MCF 10A (cell line): ENCODE data around the gene WDR5. TPM values are rescaled to one million over a fixed set of nuclear protein-coding genes. Genes with fewer than 3 reads are reported as not detected.

ENCODE experiments used
- BruUV-seq: library from RNA; stranded (reverse); fragments of 400-500 nt; replicated peaks from 2 replicates; lab custom pipeline; 2021; lab: Mats Ljungman, UMichigan
- CTCF ChIA-PET: fragments of 300-600 bp; sonication (Branson Sonifier 250); formaldehyde crosslinking; extraction: SDS; loops from one replicate; lab custom pipeline; 2021; ENCODE audit warnings: antibody characterized with exemption, inconsistent platforms; lab: Yijun Ruan, JAX
- POLR2A ChIA-PET: fragments of 300-600, 350-650 bp; sonication (Branson Sonifier 250); formaldehyde crosslinking; extraction: SDS; loops from one replicate; lab custom pipeline; 2020; ENCODE audit warnings: antibody characterized with exemption, inconsistent platforms; lab: Yijun Ruan, JAX
- DNase-seq: peaks from one replicate; pipeline ENCODE4 v3.0.0-alpha.2; 2018; ENCODE audit not compliant: unreplicated experiment
- H3K27ac Mint-ChIP-seq: one replicate; pipeline ENCODE4 v1.8.0; 2022; ENCODE audit warnings: mild to moderate bottlenecking, low read depth, mixed read lengths; ENCODE audit not compliant: unreplicated experiment
- H3K27me3 Mint-ChIP-seq: one replicate; pipeline ENCODE4 v1.8.0; 2022; ENCODE audit warnings: mixed read lengths; ENCODE audit not compliant: insufficient read depth, unreplicated experiment
- H3K36me3 Mint-ChIP-seq: one replicate; pipeline ENCODE4 v1.8.0; 2022; ENCODE audit warnings: mild to moderate bottlenecking, moderate library complexity, mixed read lengths; ENCODE audit not compliant: insufficient read depth, unreplicated experiment
- H3K4me1 Mint-ChIP-seq: one replicate; pipeline ENCODE4 v1.8.0; 2022; ENCODE audit warnings: mixed read lengths; ENCODE audit not compliant: insufficient read depth, unreplicated experiment
- H3K4me3 Mint-ChIP-seq: one replicate; pipeline ENCODE4 v1.8.0; 2022; ENCODE audit warnings: mild to moderate bottlenecking, moderate library complexity, mixed read lengths; ENCODE audit not compliant: unreplicated experiment
- H3K9me3 Mint-ChIP-seq: one replicate; pipeline ENCODE4 v1.8.0; 2022; ENCODE audit warnings: mixed read lengths; ENCODE audit not compliant: unreplicated experiment
- CTCF ChIP-seq: fragments of 200-600 bp; IDR thresholded peaks from one replicate; pipeline ENCODE4 v1.8.0; 2022; ENCODE audit warnings: antibody characterized with exemption, mild to moderate bottlenecking; ENCODE audit not compliant: unreplicated experiment
- intact Hi-C: fragments of 100-400 bp; cut with micrococcal nuclease; formaldehyde crosslinking; loops from 2 replicates; pipeline ENCODE4 v1.14.1; 2022
- total RNA-seq: library from RNA; stranded (reverse); gene quantifications from 2 replicates; pipeline ENCODE4 v1.2.3, GENCODE V29; 2022

Gene WDR5
- total RNA-seq, 1 experiment from 2014 or later = 43.8 TPM

GRCh38 chr9:134168757-134169550 lies 33.1 kb downstream of the WDR5 start:
- POLR2A ChIA-PET = interaction anchor here (1.1 kb wide), 1 partner anchor 155 kb away, joined by 4 read pairs; no protein-coding TSS in a partner anchor
- CTCF ChIA-PET = interaction anchor here (0.6 to 3.2 kb wide), 10 partner anchors 10 to 281 kb away, joined by 3 to 12 read pairs (median 6); no protein-coding TSS in a partner anchor
- no TSS peak for BruUV-seq
- Mint-ChIP-seq H3K27me3 (no peaks in the 10 kb centered on the region), H3K27ac (no peak overlapping the region), H3K36me3 (no peaks in the 10 kb centered on the region), H3K9me3 (no peaks in the 10 kb centered on the region), H3K4me3 (no peak overlapping the region), H3K4me1 (peaks cover 13% of the 10 kb centered on the region)
- intact Hi-C loops = no loop called here
- peak; percentile 27 for TF ChIP-seq CTCF
- no peak for DNase-seq

- Mint-ChIP-seq H3K27me3 (no peaks in the 10 kb centered on the region), H3K4me3 (no peak overlapping the region), H3K36me3 (no peaks in the 10 kb centered on the region), H3K27ac (no peak overlapping the region), H3K4me1 (peaks cover 13% of the 10 kb centered on the region), H3K9me3 (no peaks in the 10 kb centered on the region)
- no TSS peak for BruUV-seq
- intact Hi-C loops = loop anchor here (1.0 to 10.0 kb wide), 2 partner anchors 273 to 475 kb away; partner anchors contain the start of gene COL5A1
- no peak for TF ChIP-seq CTCF
- CTCF ChIA-PET = interaction anchor here (0.6 to 3.2 kb wide), 21 partner anchors 9 to 973 kb away, joined by 3 to 45 read pairs (median 7); no protein-coding TSS in a partner anchor
- no peak for DNase-seq
- POLR2A ChIA-PET = interaction anchor here (0.7 to 1.5 kb wide), 3 partner anchors 114 to 209 kb away, joined by 3 to 4 read pairs (median 4); no protein-coding TSS in a partner anchor
These were observed 34.0 kb downstream of the WDR5 start for GRCh38 chr9:134169724-134170401.

- intact Hi-C loops = loop anchor here (1.0 to 10.0 kb wide), 2 partner anchors 273 to 474 kb away; partner anchors contain the start of gene COL5A1
- no peak for TF ChIP-seq CTCF
- H3K27ac Mint-ChIP-seq = no peak overlapping the region
- H3K36me3 Mint-ChIP-seq = no peaks in the 10 kb centered on the region
- POLR2A ChIA-PET = interaction anchor here (0.6 to 1.8 kb wide), 12 partner anchors 11 to 557 kb away, joined by 3 to 11 read pairs (median 4); no protein-coding TSS in a partner anchor
- peaks cover 13% of the 10 kb centered on the region for H3K4me1 Mint-ChIP-seq
- no peaks in the 10 kb centered on the region for H3K9me3 Mint-ChIP-seq
- no peak for DNase-seq
- H3K27me3 Mint-ChIP-seq = no peaks in the 10 kb centered on the region
- H3K4me3 Mint-ChIP-seq = no peak overlapping the region
- CTCF ChIA-PET = interaction anchor here (0.6 to 3.2 kb wide), 40 partner anchors 8 to 883 kb away, joined by 3 to 45 read pairs (median 4); no protein-coding TSS in a partner anchor
- BruUV-seq = no TSS peak
These were observed 34.8 kb downstream of the WDR5 start for GRCh38 chr9:134170532-134171315.
